Astrocyte of the spinal cord (primary cell): ENCODE results near the gene SLC12A6.
A peak's percentile ranks its signal among the peaks of the same experiment; 100 is the strongest.

ENCODE experiments used
- DNase-seq: peaks from one replicate; pipeline ENCODE4 v3.0.0; 2011; ENCODE audit warnings: low read depth, low spot score
- H3K4me3 ChIP-seq: 2 replicates; pipeline ENCODE4 v1.5.1; 2011; ENCODE audit warnings: low read depth, mild to moderate bottlenecking, low read length, moderate library complexity
- CTCF ChIP-seq: IDR thresholded peaks from 2 replicates; pipeline ENCODE4 v1.5.1; 2012; ENCODE audit warnings: low read depth, mild to moderate bottlenecking, low read length, inconsistent platforms
- in situ Hi-C: cut with HindIII; loops from 2 replicates; pipeline ENCODE4 v1.10.0; 2017; ENCODE audit warnings: low sequenced_read_pairs

The SLC12A6 gene

GRCh38 chr15:34370129-34370528 lies 32.5 kb upstream of the SLC12A6 start:
- no peak for TF ChIP-seq CTCF

GRCh38 chr15:34367101-34368081 lies 29.8 kb upstream of the SLC12A6 start, which contains the start of gene LPCAT4:
TSS of gene LPCAT4 (minus strand) at chr15:34367196. CDS start at chr15:34367100, 96 bp downstream.
- H3K4me3 ChIP-seq, result peak within 1 kb of the TSS; percentile 83
- TF ChIP-seq CTCF, result peak; percentile 89
- DNase-seq, result peak; percentile 89
- in situ Hi-C loops, result no loop called here

More at GRCh38 chr15:34370129-34370528, 32.5 kb upstream of the SLC12A6 start:
- in situ Hi-C loops, result no loop called here
- DNase-seq, result no peak
- no peak overlapping the region for H3K4me3 ChIP-seq

- no peak for TF ChIP-seq CTCF
- in situ Hi-C loops, result no loop called here
- DNase-seq, result peak; percentile 39
- H3K4me3 ChIP-seq, result peak overlapping the region; percentile 83
Measured at GRCh38 chr15:34366271-34367065, 28.9 kb upstream of the SLC12A6 start.

GRCh38 chr15:34365836-34366235 lies 28.3 kb upstream of the SLC12A6 start:
- in situ Hi-C loops, result no loop called here
- peak overlapping the region; percentile 83 for H3K4me3 ChIP-seq
- no peak for TF ChIP-seq CTCF
- DNase-seq, result no peak

GRCh38 chr15:34365091-34365825 lies 27.7 kb upstream of the SLC12A6 start:
- no peak for DNase-seq
- in situ Hi-C loops, result no loop called here
- H3K4me3 ChIP-seq, result peak overlapping the region; percentile 83
- TF ChIP-seq CTCF, result no peak

- DNase-seq, result no peak
Measured at GRCh38 chr15:34364041-34364440, 26.5 kb upstream of the SLC12A6 start.

More at GRCh38 chr15:34364041-34364440, 26.5 kb upstream of the SLC12A6 start:
- in situ Hi-C loops, result no loop called here
- H3K4me3 ChIP-seq, result no peak overlapping the region
- no peak for TF ChIP-seq CTCF
